GM12872 (cell line): Measurements from ENCODE around the gene RAVER2.

ENCODE experiments used
- CTCF ChIP-seq: IDR thresholded peaks from 3 replicates; pipeline ENCODE4 v1.5.1; 2011; ENCODE audit warnings: low read depth, mild to moderate bottlenecking, low read length, moderate library complexity; ENCODE audit not compliant: insufficient read depth

The RAVER2 gene

GRCh38 chr1:64877598-64877997 lies 132.7 kb downstream of the RAVER2 start:
- no peak for TF ChIP-seq CTCF

- no peak for TF ChIP-seq CTCF
These were observed 133.2 kb downstream of the RAVER2 start for GRCh38 chr1:64878090-64878489.

GRCh38 chr1:64878931-64879611 lies 134.2 kb downstream of the RAVER2 start:
- TF ChIP-seq CTCF: no peak

- no peak for TF ChIP-seq CTCF
These were observed 135.6 kb downstream of the RAVER2 start for GRCh38 chr1:64880449-64880848.

- TF ChIP-seq CTCF: no peak
These were observed 136.4 kb downstream of the RAVER2 start for GRCh38 chr1:64881281-64881680.
